SHP77 treated with DMSO at 0.1 percent for 48 hours (cell line): Measurements from ENCODE around the gene FREM1.

Experiments used
- DNase-seq: peaks from one replicate; lab custom pipeline; 2025; lab: John Stamatoyannopoulos, UW

FREM1 gene

DNA sequence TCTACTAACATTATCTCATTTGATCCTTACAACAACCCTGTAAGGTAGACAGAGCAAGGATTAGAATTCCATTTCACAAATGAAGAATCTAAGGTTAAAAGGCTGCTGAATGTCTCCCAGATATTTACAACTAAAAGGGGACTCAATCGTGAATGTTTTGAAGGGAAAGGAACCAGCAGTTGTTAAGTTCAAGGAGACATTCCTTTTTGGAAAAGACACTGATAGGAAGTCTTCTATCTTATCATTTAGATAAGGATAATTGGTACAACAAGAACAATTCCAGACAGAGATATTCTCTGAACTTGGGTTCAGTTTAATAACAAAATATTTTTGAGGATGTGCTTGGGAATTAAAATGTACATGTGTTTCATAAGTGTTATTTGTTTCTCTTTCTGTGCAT is 150.2 kb downstream of the FREM1 start:
- no peak for DNase-seq

- no peak for DNase-seq
Measured at GRCh38 chr9:14756291-14756690, 153.9 kb downstream of the FREM1 start.

GRCh38 chr9:14752871-14753270 is 157.4 kb downstream of the FREM1 start:
- DNase-seq: no peak

GRCh38 chr9:14752271-14752670 is 158.0 kb downstream of the FREM1 start:
- DNase-seq: no peak

DNA sequence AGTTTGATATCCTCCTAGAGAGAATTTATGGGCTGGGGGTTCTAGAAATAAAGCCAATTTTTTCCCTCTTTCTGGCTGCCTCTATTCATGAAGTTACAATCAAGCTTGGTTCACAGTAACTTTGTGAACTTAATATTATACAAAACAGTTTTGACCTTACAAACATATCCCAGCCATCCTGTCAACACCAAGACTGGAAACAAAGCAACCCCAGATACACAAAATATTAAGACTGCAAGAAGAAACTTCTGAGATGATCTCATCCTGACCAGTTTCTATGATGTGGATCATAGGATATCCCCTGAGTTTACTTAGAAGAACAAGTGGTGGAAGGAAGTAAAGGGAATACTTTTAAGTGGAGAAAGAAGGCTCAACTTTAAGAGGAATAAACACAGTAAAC is 159.4 kb downstream of the FREM1 start:
- no peak for DNase-seq

- no peak for DNase-seq
Measured at GRCh38 chr9:14749741-14750211, 160.5 kb downstream of the FREM1 start.

DNA sequence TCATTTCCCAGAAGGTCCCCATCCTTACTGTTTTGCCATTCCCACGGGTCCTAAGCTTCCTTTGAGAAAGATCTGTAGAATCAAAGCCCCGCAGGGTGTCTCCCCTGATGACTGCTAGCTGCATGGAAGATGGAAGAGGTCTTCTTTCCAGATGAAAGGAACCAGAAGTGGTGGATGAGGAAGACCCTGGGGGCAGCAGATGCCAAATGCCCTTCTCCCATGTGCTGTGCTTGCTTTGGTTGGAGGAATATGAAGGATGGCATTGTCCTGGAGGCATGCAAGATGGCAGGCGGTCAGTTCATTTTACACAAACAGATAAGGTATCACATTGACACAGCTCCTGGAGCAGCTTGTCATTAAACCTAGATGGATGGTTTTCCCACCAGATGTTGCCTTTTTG is 161.9 kb downstream of the FREM1 start:
- no peak for DNase-seq

DNA sequence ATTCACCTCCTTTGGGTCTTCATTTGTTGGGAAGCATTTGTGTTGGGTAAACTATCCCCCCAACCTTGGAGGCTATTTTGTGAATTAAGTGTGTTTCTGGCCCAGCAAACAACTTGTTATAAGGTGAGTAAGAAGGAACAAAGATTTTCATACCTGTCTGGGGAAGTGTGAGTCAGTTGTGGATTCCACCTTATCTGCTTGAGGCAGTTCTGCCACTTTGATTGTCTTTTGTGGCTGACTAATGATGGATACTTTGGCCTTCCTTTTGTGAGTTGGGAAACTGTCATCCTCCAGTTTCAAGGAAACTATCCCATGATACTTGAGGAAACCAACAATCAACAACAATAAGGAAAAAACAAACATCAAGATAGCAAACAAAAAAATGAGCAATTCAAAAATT is 163.1 kb downstream of the FREM1 start:
- no peak for DNase-seq

DNA sequence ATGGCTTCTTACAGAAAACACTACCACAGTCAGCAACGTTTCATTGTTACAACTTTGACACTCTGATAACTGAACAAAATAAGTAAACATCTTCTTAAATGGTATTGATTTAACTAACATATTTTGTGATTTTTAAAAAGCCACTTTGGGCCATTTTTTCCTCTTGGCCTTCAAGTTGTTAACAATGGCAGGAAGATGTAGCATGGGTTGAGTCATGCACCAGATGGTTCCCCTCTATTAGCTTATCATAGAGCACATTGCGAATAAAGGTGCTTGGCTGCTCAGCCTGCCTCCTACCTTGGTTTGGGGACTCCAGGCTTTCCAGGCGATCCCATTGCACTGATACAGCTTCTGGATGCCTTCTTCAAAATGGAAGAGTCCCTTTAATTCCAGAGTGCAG is 163.6 kb downstream of the FREM1 start:
- no peak for DNase-seq

GRCh38 chr9:14744768-14745167 is 165.5 kb downstream of the FREM1 start:
- DNase-seq: no peak

GRCh38 chr9:14741369-14741768 is 168.9 kb downstream of the FREM1 start:
- DNase-seq: no peak

DNA sequence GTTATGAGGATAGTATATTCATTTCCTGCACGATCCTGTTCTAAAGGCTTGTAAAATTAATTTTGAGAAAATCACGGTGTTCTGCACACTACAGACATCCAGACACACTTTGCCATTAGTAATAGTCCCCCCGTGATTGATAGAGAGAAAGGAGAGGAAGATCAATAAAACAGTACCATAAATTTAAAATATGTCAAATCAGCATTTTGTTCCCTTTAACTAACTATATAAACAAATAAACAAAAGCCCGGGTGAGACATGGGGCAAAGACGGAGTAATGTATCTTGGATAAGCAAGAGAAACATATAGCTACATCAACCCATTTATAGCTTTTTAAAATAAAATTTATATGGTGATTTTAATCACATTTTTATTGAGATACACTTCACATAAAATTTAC is 177.1 kb downstream of the FREM1 start:
- no peak for DNase-seq

DNA sequence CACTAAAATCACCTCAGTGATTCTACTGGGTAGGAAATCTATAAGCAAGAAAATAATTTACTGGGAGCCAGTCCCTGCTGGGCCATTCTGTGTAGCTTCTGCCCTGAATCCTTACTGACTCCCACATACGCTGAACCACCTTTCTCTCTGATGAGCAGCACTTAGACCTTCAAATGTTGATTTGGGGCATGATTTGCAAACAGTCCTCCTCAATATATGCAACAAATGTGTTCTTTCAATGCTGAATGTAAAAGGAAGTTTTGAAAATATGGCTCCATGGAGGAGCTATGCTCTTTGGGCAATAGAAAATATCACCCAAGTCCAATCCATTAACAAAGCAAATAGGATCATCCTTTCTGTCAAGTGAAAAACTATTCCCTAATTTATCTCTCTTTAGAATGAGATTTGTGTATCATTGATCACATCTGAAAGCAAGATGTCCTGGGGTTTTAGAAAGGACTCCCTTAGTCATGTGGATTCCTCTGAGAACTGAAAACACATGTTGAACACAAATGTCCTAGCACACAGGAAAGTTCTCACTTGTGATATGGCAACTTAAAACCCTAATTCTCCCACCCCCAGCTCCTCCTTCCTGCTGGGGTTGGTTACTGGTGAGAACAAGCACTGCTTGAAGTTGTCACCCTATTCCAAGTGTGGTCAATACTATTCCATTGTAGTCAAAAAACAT is 178.8 kb downstream of the FREM1 start:
- no peak for DNase-seq

GRCh38 chr9:14730461-14730898 is 179.7 kb downstream of the FREM1 start:
- no peak for DNase-seq

- DNase-seq: no peak
Measured at GRCh38 chr9:14723301-14723700, 186.9 kb downstream of the FREM1 start.

- DNase-seq: no peak
Measured at GRCh38 chr9:14722391-14723035, 187.7 kb downstream of the FREM1 start, which contains the start of gene CER1. Gene CER1, minus strand, starts transcription at chr9:14722733. Its CDS starts 61 bp downstream, at chr9:14722672.

DNA sequence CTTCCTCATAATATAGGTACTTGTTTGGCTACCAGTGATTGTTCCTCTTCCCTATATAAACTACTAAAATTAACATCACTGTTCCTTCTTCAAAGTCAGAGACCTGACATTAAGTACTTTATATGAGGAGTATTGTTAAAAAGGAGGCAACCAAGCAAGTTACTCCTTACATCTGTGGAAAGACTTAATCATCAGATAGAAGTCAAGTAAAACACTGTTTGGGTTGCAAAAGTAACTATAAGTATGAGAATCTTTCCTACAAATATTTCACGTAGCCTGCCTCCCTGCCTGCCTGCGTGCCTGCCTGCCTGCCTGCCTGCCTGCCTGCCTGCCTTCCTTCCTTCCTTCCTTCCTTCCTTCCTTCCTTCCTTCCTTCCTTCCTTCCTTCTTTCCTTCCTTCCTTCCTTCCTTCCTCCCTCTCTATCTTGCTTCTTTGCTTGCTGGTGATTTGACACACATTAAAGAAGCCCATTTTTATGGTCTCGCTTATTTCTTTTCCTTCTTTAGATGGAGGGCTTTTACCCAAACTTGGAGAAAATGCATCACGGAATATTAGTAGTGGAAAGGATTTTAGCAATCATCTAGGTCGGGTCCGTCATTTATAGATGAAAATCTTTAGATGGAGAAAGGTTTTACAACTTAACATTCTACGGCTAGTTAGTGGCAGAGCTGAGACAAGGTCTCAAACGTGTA is 190.9 kb downstream of the FREM1 start:
- DNase-seq: no peak

GRCh38 chr9:14715102-14715501 is 195.1 kb downstream of the FREM1 start:
- no peak for DNase-seq

DNA sequence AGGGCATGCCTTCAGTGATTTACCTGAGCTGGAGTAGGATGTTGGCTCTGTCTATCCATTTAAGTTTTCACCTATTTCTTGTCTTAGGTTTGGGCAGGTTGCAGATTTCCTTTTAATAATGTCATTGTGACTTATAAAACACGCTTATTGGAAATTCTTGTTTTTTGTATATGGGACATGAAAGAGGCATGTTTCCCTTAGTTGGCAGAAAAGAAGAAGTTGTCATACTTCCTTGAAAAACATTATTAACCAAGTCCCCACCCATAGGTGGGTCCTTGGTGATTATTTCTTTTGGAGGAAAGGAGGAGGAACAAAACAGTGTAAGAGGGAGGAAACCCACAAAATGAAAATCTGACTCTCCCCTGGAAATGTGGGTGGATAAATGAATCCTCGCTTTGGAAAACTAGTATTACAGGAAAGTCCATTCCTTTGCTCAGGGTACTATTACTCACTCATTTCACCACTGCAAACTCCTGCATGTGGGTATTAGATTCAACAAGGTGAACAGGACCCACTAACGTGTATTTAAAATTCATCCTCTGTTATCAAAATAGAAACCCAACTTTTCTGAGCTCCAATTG is 197.0 kb downstream of the FREM1 start:
- DNase-seq: no peak

DNA sequence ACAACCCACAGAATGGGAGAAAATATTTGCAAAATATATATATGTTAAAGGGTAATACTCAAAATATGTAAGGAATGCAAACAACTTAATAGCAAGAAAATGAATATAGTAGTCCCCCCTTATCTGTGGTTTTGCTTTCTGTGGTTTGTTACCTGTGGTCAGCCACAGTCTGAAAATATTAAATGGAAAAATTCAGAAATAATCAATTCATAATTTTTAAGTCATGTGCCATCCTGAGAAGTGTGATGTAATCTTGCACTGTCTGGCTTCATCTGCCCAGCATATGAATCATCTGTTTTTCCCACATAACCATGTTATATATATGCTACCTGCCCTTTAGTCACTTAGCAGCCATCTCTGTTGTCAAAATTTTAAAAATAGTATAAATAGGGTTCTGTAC is 199.4 kb downstream of the FREM1 start:
- no peak for DNase-seq

- DNase-seq: no peak
Measured at GRCh38 chr9:14706530-14707140, 203.6 kb downstream of the FREM1 start.

DNA sequence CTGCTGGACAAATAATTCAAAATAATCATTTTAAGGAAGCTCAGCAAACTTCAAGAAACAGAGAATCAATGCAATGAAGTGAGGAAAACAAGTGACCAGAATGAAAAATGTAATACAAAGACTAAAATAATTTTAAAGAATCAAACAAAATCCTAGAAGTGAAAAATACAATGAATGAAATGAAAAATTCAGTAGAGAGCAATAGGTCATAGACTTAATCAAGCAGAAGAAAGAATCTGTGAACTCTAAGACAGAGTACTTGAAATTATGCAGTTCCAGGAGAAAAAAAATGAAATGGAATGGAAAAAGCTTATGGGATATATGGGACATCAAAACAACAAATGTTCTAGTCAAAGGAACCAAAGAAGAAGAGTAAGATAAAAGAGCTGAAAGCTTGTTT is 205.1 kb downstream of the FREM1 start:
- no peak for DNase-seq
